ENCODE results near the gene CPEB2. TPM values are rescaled to one million over a fixed set of nuclear protein-coding genes. Genes with fewer than 3 reads are reported as not detected.

The CPEB2 gene
- total RNA-seq, 2 experiments from 2014 or later: 4.4 to 5.4 TPM

DNA sequence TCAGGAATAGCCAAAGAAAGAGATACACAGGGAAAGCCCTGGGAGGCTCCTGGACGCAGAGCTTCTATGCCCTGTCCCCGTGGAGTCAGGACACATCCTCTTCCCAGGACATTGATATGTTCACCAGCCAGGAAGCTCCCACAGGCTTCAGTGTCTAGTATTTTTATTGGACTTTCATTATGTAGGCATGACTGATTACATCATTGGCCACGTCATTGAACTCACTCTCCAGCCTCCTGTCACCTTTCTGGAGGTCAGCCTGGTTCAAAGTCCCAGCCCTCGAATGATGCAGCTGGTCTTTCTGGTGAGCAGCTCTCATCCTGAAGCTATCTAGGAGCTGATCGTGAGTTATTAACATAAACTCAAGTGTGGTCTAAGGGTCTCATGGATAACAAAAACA lies 104.1 kb downstream of the CPEB2 start:
- intact Hi-C loops (cut with micrococcal nuclease): no loop called here
- Mint-ChIP-seq H3K27ac (no peak overlapping the region), H3K9me3 (no peaks in the 10 kb centered on the region), H3K36me3 (ENCODE audit: low read depth) (no peaks in the 10 kb centered on the region), H3K27me3 (ENCODE audit: low read depth) (peaks cover under 1% of the 10 kb centered on the region), H3K4me1 (ENCODE audit: low read depth) (no peaks in the 10 kb centered on the region), H3K4me3 (no peak overlapping the region)
- CTCF ChIA-PET: no interaction called here
- DNase-seq: no peak

DNA sequence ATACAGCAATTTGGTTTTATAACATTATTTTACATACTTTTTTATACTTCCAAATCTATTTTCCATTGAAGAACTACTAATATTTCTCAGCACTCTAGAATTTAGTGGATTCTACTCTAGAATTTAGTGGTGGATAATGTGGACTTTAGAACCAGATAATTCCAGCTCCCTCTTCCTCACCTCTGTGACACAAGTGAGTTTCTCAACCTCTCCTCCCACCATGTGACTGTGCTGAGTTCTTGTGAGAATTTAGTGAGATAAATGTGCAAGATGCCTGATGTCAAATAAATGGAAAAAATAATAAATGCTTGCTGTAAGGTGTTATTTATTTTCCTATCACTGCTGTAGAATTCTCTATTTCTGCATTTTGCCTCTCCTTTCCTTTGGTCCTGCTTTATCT lies 107.3 kb downstream of the CPEB2 start:
- H3K27me3 Mint-ChIP-seq (ENCODE audit: low read depth): no peaks in the 10 kb centered on the region
- H3K9me3 Mint-ChIP-seq: no peaks in the 10 kb centered on the region
- no peak for DNase-seq
- intact Hi-C loops (cut with micrococcal nuclease): no loop called here
- no peaks in the 10 kb centered on the region for H3K4me1 Mint-ChIP-seq (ENCODE audit: low read depth)
- no peaks in the 10 kb centered on the region for H3K36me3 Mint-ChIP-seq (ENCODE audit: low read depth)
- H3K27ac Mint-ChIP-seq: no peak overlapping the region
- CTCF ChIA-PET: interaction anchor here (0.5 kb wide), 1 partner anchor 715 kb away, joined by 3 read pairs; no protein-coding TSS in a partner anchor
- no peak overlapping the region for H3K4me3 Mint-ChIP-seq

DNA sequence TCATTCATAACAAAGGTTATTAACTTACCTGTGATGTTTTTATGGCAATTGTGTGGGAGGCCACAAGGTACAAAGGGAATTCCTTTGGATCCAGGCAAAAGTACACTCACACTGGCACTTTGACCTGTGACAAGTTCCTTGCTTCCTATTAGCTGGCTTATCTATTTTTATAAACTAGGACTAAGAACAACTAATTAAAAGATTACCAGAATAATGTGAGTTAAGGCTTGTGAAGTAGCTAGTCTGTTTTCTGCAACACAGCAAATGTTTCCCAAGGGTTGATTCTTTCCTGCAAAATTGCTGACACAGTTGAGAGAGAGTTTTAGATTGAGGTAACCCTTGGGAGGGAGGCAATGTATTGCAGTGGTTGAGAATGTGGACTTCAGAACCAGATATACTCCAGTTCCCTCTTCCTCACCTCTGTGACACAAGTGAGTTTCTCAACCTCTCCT lies 107.9 kb downstream of the CPEB2 start:
- Mint-ChIP-seq H3K9me3 (no peaks in the 10 kb centered on the region), H3K27ac (no peak overlapping the region), H3K36me3 (ENCODE audit: low read depth) (no peaks in the 10 kb centered on the region), H3K27me3 (ENCODE audit: low read depth) (peaks cover 2% of the 10 kb centered on the region), H3K4me1 (ENCODE audit: low read depth) (no peaks in the 10 kb centered on the region), H3K4me3 (no peak overlapping the region)
- no peak for DNase-seq
- intact Hi-C loops (cut with micrococcal nuclease): no loop called here
- CTCF ChIA-PET: no interaction called here

- H3K36me3 Mint-ChIP-seq (ENCODE audit: low read depth): no peaks in the 10 kb centered on the region
- CTCF ChIA-PET: interaction anchor here (0.6 kb wide), 1 partner anchor 79 kb away, joined by 3 read pairs; no protein-coding TSS in a partner anchor
- H3K4me1 Mint-ChIP-seq (ENCODE audit: low read depth): peaks cover 11% of the 10 kb centered on the region
- H3K9me3 Mint-ChIP-seq: peaks cover 8% of the 10 kb centered on the region
- peaks cover 24% of the 10 kb centered on the region for H3K27me3 Mint-ChIP-seq (ENCODE audit: low read depth)
- intact Hi-C loops (cut with micrococcal nuclease): loop anchor here (1.0 to 2.0 kb wide), 6 partner anchors 66 to 534 kb away; partner anchors contain the start of gene CPEB2
- no peak overlapping the region for H3K4me3 Mint-ChIP-seq
- no peak overlapping the region for H3K27ac Mint-ChIP-seq
- no peak for DNase-seq
Observed at GRCh38 chr4:15116509-15117079, 114.3 kb downstream of the CPEB2 start.

DNA sequence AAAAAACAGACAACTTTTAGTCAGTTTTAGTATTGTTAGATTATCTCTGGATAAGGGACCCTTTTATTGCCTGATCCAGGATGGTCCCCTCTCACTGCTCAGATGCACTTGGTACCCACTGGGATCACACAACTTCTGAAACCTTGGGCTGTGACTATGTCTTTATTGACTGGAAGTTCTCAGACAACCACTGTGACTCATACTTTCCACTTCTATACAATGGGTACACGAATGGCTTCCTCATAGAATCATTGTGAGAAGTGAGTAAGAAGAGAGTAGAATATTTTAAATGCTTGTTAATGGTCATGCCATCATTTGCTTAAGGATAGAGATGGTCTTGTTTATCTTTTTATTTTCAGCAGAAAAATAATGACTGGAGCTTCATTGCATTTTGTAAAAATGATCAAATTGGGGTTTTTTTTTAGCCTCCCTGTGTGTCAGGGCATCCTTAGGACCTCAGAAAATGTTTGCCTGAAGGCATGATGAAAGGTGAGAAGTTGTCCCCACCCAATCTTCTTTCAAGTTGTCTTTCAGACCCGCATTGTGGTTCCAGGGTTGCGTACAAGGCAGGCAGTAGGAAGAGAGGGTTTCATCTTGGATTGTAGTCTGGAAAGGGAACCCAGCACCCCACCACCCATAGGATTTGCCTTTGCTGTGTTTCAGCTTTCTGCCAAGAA lies 115.1 kb downstream of the CPEB2 start:
- intact Hi-C loops (cut with micrococcal nuclease): loop anchor here (1.0 to 2.0 kb wide), 6 partner anchors 65 to 533 kb away; partner anchors contain the start of gene CPEB2
- Mint-ChIP-seq H3K36me3 (ENCODE audit: low read depth) (no peaks in the 10 kb centered on the region), H3K4me3 (no peak overlapping the region), H3K4me1 (ENCODE audit: low read depth) (peaks cover 11% of the 10 kb centered on the region), H3K27me3 (ENCODE audit: low read depth) (peaks cover 24% of the 10 kb centered on the region), H3K9me3 (peaks cover 8% of the 10 kb centered on the region), H3K27ac (no peak overlapping the region)
- CTCF ChIA-PET: interaction anchor here (0.6 kb wide), 1 partner anchor 117 kb away, joined by 3 read pairs; no protein-coding TSS in a partner anchor
- peak; percentile 13 for DNase-seq

GRCh38 chr4:15118292-15118691 lies 116.0 kb downstream of the CPEB2 start:
- peaks cover 24% of the 10 kb centered on the region for H3K27me3 Mint-ChIP-seq (ENCODE audit: low read depth)
- no peak overlapping the region for H3K27ac Mint-ChIP-seq
- no peak for DNase-seq
- no peaks in the 10 kb centered on the region for H3K36me3 Mint-ChIP-seq (ENCODE audit: low read depth)
- CTCF ChIA-PET: no interaction called here
- peaks cover 11% of the 10 kb centered on the region for H3K4me1 Mint-ChIP-seq (ENCODE audit: low read depth)
- H3K4me3 Mint-ChIP-seq: no peak overlapping the region
- intact Hi-C loops (cut with micrococcal nuclease): no loop called here
- H3K9me3 Mint-ChIP-seq: peaks cover 8% of the 10 kb centered on the region

All from activated naive CD4-positive, alpha-beta T cell treated with anti-CD3 and anti-CD28 coated beads for 36 hours (primary cell).